ENCODE results near the gene YIF1B. TPM values are rescaled to one million over a fixed set of nuclear protein-coding genes. Genes with fewer than 3 reads are reported as not detected.

YIF1B gene
- total RNA-seq, 2 donors from 2014 or later: 77.2 to 84.3 TPM

GRCh38 chr19:38303517-38304351 is 12.0 kb downstream of the YIF1B start, which contains the start of gene C19orf33:
Gene C19orf33, plus strand, starts transcription at chr19:38304251. Its CDS starts 11 bp downstream, at chr19:38304262.
- H3K4me1 Mint-ChIP-seq: no peaks in the 10 kb centered on the region
- no peaks in the 10 kb centered on the region for H3K27me3 Mint-ChIP-seq
- no peak within 1 kb of the TSS for H3K27ac Mint-ChIP-seq
- H3K4me3 Mint-ChIP-seq: no peak within 1 kb of the TSS
- H3K9me3 Mint-ChIP-seq: no peaks in the 10 kb centered on the region
- peaks cover 18% of the 10 kb centered on the region for H3K36me3 Mint-ChIP-seq (ENCODE audit: low read depth)
- ATAC-seq (replicated peaks): no peak

GRCh38 chr19:38298821-38299680 is 16.7 kb downstream of the YIF1B start:
- Mint-ChIP-seq H3K9me3 (no peaks in the 10 kb centered on the region), H3K4me1 (no peaks in the 10 kb centered on the region), H3K27ac (no peak overlapping the region), H3K27me3 (no peaks in the 10 kb centered on the region), H3K36me3 (ENCODE audit: low read depth) (no peaks in the 10 kb centered on the region), H3K4me3 (no peak overlapping the region)
- no peak for ATAC-seq (replicated peaks)

GRCh38 chr19:38294090-38294489 is 21.7 kb downstream of the YIF1B start:
- no peaks in the 10 kb centered on the region for H3K4me1 Mint-ChIP-seq
- ATAC-seq (replicated peaks): no peak
- H3K27me3 Mint-ChIP-seq: no peaks in the 10 kb centered on the region
- peaks cover 25% of the 10 kb centered on the region for H3K36me3 Mint-ChIP-seq (ENCODE audit: low read depth)
- H3K4me3 Mint-ChIP-seq: no peak overlapping the region
- H3K27ac Mint-ChIP-seq: peak overlapping the region; percentile 20
- no peaks in the 10 kb centered on the region for H3K9me3 Mint-ChIP-seq

- no peak for ATAC-seq (replicated peaks)
- H3K36me3 Mint-ChIP-seq (ENCODE audit: low read depth): peaks cover 25% of the 10 kb centered on the region
Measured at GRCh38 chr19:38293281-38293680, 22.5 kb downstream of the YIF1B start.

GRCh38 chr19:38291855-38292254 is 23.9 kb downstream of the YIF1B start:
- ATAC-seq (replicated peaks): no peak
- Mint-ChIP-seq H3K4me3 (no peak overlapping the region), H3K9me3 (no peaks in the 10 kb centered on the region), H3K27ac (no peak overlapping the region), H3K27me3 (no peaks in the 10 kb centered on the region), H3K4me1 (no peaks in the 10 kb centered on the region), H3K36me3 (ENCODE audit: low read depth) (peaks cover 25% of the 10 kb centered on the region)

More at GRCh38 chr19:38293281-38293680, 22.5 kb downstream of the YIF1B start:
- Mint-ChIP-seq H3K27me3 (no peaks in the 10 kb centered on the region), H3K9me3 (no peaks in the 10 kb centered on the region), H3K27ac (no peak overlapping the region), H3K4me3 (no peak overlapping the region), H3K4me1 (no peaks in the 10 kb centered on the region)

DNA sequence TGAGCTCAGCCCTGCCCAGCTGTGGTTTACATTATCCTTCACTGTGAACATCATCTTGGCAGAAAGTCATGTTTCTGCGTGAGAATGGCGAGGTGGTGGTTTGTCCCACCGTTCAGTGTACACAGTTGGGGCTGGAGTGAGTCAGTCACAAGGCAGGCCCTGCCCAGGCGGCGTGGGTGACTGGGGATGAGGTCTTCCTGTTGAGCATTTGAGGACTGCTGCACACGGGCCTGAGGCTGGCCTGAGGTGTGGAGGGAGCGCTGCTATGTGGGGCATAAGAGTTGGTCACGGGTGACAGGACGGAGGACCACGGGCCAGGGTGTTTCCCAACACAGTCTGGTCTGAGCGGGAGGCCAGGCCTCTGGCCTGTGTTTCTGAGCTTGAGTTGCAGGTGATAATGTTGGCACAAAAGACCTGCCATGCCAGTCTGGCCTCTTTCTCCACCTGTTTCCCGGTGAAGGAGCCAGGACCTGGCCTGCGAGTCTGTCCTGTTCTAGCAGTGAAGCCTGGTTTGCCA is 25.1 kb downstream of the YIF1B start:
- H3K9me3 Mint-ChIP-seq: no peaks in the 10 kb centered on the region
- no peak for ATAC-seq (replicated peaks)
- peaks cover 33% of the 10 kb centered on the region for H3K36me3 Mint-ChIP-seq (ENCODE audit: low read depth)
- H3K4me1 Mint-ChIP-seq: no peaks in the 10 kb centered on the region
- no peak overlapping the region for H3K4me3 Mint-ChIP-seq
- no peak overlapping the region for H3K27ac Mint-ChIP-seq
- H3K27me3 Mint-ChIP-seq: no peaks in the 10 kb centered on the region

DNA sequence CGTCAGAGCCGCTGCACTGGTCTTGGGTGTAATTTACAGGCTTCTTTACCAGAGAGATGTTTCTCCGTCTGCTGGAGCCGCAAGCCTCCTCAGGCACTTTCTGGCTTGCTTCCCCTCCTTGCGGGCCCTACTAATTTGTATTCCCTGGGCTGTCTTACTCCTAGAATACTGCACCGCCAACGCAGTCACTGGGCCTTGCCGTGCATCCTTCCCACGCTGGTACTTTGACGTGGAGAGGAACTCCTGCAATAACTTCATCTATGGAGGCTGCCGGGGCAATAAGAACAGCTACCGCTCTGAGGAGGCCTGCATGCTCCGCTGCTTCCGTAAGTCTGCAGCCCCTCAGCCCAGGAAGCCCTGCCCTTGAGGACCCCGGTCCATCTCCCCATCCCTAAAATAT is 25.8 kb downstream of the YIF1B start:
- Mint-ChIP-seq H3K9me3 (no peaks in the 10 kb centered on the region), H3K27me3 (no peaks in the 10 kb centered on the region), H3K4me3 (no peak overlapping the region), H3K36me3 (ENCODE audit: low read depth) (peaks cover 33% of the 10 kb centered on the region), H3K4me1 (no peaks in the 10 kb centered on the region), H3K27ac (no peak overlapping the region)
- ATAC-seq (replicated peaks): no peak

GRCh38 chr19:38288123-38288855 is 27.5 kb downstream of the YIF1B start:
- no peak overlapping the region for H3K27ac Mint-ChIP-seq
- H3K9me3 Mint-ChIP-seq: no peaks in the 10 kb centered on the region
- no peak overlapping the region for H3K4me3 Mint-ChIP-seq
- no peaks in the 10 kb centered on the region for H3K27me3 Mint-ChIP-seq
- no peak for ATAC-seq (replicated peaks)
- H3K4me1 Mint-ChIP-seq: no peaks in the 10 kb centered on the region
- H3K36me3 Mint-ChIP-seq (ENCODE audit: low read depth): peaks cover 40% of the 10 kb centered on the region

DNA sequence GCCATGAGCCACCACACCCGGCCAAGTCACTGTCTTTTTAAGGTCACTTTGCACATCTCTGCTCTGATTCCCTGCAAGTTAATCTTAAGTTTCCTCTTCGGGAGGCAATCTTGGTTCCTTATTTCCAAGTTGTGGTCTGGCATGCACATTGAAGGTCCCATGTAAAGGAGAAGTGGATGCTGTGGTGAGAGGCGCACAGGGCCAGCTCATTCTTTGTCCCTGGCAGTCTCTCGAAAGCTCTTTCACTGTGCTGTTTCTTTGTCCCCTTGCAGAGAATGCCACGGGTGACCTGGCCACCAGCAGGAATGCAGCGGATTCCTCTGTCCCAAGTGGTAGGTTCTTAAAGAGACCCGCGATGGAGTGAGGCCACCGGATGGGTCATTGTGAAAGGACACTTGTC is 28.1 kb downstream of the YIF1B start:
- H3K27me3 Mint-ChIP-seq: no peaks in the 10 kb centered on the region
- H3K9me3 Mint-ChIP-seq: no peaks in the 10 kb centered on the region
- H3K4me3 Mint-ChIP-seq: no peak overlapping the region
- H3K36me3 Mint-ChIP-seq (ENCODE audit: low read depth): peaks cover 40% of the 10 kb centered on the region
- no peak for ATAC-seq (replicated peaks)
- H3K27ac Mint-ChIP-seq: no peak overlapping the region
- no peaks in the 10 kb centered on the region for H3K4me1 Mint-ChIP-seq

GRCh38 chr19:38285567-38285966 is 30.2 kb downstream of the YIF1B start:
- H3K9me3 Mint-ChIP-seq: no peaks in the 10 kb centered on the region
- peaks cover 6% of the 10 kb centered on the region for H3K4me1 Mint-ChIP-seq
- H3K27ac Mint-ChIP-seq: no peak overlapping the region
- no peaks in the 10 kb centered on the region for H3K27me3 Mint-ChIP-seq
- H3K4me3 Mint-ChIP-seq: no peak overlapping the region
- peaks cover 21% of the 10 kb centered on the region for H3K36me3 Mint-ChIP-seq (ENCODE audit: low read depth)
- no peak for ATAC-seq (replicated peaks)

DNA sequence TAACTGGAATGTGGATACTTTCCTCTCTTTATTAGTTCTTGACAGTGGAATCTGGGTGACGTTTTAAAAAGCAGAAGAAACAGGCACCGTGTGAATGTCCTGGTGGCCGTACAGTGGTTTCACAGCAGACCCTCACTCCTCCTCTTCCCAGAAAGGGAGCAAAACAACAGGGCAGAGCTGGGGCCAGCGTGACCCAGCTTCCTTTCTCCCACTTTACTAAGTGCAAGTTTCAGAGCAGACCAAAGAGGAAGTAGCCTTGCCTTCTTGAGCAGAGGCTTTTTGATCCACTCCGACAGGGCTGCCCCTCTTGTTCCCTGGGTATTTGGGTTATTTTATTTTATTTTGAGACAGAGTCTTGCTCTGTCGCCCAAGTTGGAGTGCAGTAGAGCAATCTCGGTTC is 31.3 kb downstream of the YIF1B start:
- Mint-ChIP-seq H3K27ac (peak overlapping the region; percentile 36), H3K27me3 (no peaks in the 10 kb centered on the region), H3K4me3 (no peak overlapping the region), H3K36me3 (ENCODE audit: low read depth) (peaks cover 15% of the 10 kb centered on the region), H3K4me1 (peaks cover 6% of the 10 kb centered on the region), H3K9me3 (no peaks in the 10 kb centered on the region)
- no peak for ATAC-seq (replicated peaks)

GRCh38 chr19:38283271-38283670 is 32.5 kb downstream of the YIF1B start:
- peaks cover 15% of the 10 kb centered on the region for H3K36me3 Mint-ChIP-seq (ENCODE audit: low read depth)
- H3K27me3 Mint-ChIP-seq: no peaks in the 10 kb centered on the region
- no peak for ATAC-seq (replicated peaks)
- no peak overlapping the region for H3K4me3 Mint-ChIP-seq
- no peaks in the 10 kb centered on the region for H3K9me3 Mint-ChIP-seq
- no peak overlapping the region for H3K27ac Mint-ChIP-seq
- H3K4me1 Mint-ChIP-seq: peaks cover 6% of the 10 kb centered on the region

- H3K4me1 Mint-ChIP-seq: peaks cover 6% of the 10 kb centered on the region
- ATAC-seq (replicated peaks): peak; percentile 74
Measured at GRCh38 chr19:38281811-38282566, 33.8 kb downstream of the YIF1B start.

More at GRCh38 chr19:38281811-38282566, 33.8 kb downstream of the YIF1B start:
- Mint-ChIP-seq H3K36me3 (ENCODE audit: low read depth) (peaks cover 15% of the 10 kb centered on the region), H3K4me3 (peak overlapping the region; percentile 41), H3K9me3 (no peaks in the 10 kb centered on the region), H3K27me3 (no peaks in the 10 kb centered on the region), H3K27ac (peak overlapping the region; percentile 75)

Data from activated T-helper 17 cell treated with anti-CD3 and anti-CD28 coated beads, Interleukin-2, amount 50 U/mL, for 72 hours (primary cell).